Hematopoietic multipotent progenitor cell treated with erythropoietin and hydrocortisone succinate and interleukin-3 and kit ligand, for 6 days (in vitro differentiated cells): ENCODE results near the gene ZNF418.
"Not testable (repeated sequence)": the region's sequence is repeated elsewhere in the genome, so short reads cannot be mapped to it uniquely, and the experiment has no call there.

Source experiments
- DNase-seq: peaks from one replicate; pipeline ENCODE4 v3.0.0-alpha.2; 2015

ZNF418 gene

GRCh38 chr19:57934820-57935665 is at the start of gene ZNF418:
Gene ZNF418, minus strand, starts transcription at chr19:57935402. Its CDS starts 1,580 bp downstream, at chr19:57933822.
- DNase-seq: peak; percentile 93

DNA sequence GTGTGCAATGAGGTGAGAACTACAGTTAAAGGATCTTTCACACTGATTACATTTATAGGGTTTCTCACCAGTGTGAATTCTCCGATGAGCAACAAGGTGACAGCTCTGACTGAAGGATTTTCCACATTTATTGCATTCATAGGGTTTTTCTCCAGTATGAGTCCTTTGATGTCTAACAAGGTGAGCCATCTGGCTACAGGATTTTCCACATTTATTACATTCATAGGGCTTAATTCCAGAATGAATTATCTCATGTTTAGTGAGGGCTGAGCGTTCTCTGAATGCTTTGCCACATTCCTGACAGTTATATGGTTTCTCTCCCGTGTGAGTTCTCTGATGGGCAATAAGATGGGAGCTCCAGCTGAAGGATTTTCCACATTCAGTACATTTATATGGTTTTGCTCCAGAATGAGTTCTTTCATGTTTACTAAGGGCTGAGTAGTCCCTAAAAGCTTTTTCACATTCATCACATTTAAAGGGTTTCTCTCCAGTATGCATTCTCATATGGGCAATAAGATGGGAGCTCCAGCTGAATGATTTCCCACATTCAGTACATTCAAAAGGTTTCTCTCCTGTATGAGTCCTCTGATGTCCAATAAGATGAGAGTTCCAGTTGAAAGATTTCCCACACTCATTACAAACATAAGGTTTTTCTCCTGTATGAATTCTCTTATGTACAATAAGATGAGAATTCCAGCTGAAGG is 43.5 kb upstream of the ZNF418 start:
- peak; percentile 25 for DNase-seq

DNA sequence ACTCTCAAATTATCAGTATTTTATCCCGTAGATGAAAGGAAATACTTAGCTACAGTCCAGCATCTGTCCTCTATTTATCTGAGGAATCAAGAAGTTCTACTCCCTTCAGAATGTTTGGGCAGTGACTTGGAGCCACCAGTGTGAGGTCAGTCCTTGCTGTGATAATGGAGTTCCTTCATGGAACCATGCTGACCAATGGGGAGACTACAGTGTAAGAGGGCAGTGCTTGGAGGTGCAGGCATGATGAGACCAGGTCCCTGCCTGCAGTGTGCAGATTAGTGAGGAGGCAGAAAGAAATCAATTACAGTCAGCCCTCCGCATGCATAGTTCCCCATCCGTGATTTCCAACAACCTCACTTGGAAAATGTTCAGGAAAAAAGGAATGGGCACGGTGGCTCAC is 39.2 kb upstream of the ZNF418 start, which contains the start of gene C19orf18:
TSS of gene C19orf18 (minus strand) at position 101 of the 400 bp plus-strand sequence. CDS start 102 bp downstream, outside the sequence.
- no peak for DNase-seq

DNA sequence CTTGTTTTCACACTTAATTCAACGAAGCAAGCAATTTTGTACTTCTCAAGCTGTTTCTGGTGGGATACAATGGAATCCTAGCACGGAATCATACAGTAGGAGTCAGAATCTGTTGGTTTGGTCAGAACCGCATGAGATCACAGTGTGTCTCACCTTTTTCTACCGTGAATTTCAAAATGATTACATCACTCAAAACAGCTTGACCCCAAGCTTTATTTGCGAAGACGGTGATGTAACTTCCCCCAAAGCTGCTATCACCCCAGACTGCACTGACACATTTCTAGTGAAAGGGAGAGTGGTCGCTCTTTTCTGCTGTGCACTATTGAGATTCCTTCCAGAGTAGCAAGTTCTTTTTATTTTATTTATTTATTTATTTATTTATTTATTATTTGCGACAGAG is 29.6 kb upstream of the ZNF418 start:
- no peak for DNase-seq

- DNase-seq: no peak
Observed at GRCh38 chr19:57961785-57962184, 26.6 kb upstream of the ZNF418 start.

DNA sequence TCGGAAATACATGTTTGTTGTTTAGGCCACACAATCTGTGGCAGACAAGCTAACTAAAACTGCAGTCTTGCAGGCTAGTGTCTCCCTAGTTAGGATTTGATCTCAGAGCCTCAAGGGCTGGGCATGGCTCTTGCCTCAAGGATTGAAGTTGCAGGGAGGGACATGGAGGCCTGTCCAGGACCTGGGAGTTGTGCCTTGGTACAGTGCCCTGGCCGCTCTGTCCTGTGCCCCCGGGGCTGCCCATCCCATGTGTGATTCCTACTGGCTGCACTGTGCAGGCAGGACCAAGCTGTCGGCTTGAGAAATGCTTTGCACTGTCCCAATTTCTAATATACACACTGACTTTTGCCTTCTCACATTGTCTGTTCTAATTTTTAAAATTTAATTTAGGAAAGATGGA is 19.8 kb upstream of the ZNF418 start:
- DNase-seq: no peak

GRCh38 chr19:57949702-57950101 is 14.5 kb upstream of the ZNF418 start:
- no peak for DNase-seq

DNA sequence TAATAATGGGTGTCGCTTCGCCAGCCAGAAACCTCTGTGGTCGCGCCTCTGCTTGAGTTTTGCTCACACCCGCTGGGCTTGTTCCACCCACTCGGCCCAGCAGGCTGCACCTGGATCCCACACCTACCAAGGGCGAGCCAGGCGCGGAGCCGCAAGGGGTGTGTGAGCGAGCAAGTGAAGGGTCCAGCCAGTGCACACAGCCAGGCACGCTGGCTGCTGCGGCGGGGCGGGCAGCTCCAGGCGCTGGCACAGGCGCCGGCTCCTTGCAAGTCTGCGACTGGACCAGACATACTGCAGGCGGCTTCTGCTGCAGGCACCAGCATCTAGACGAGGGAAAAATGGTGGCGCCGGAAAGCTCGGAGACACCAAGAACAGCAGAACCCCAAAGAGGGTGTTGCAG is 14.1 kb upstream of the ZNF418 start:
- no peak for DNase-seq

DNA sequence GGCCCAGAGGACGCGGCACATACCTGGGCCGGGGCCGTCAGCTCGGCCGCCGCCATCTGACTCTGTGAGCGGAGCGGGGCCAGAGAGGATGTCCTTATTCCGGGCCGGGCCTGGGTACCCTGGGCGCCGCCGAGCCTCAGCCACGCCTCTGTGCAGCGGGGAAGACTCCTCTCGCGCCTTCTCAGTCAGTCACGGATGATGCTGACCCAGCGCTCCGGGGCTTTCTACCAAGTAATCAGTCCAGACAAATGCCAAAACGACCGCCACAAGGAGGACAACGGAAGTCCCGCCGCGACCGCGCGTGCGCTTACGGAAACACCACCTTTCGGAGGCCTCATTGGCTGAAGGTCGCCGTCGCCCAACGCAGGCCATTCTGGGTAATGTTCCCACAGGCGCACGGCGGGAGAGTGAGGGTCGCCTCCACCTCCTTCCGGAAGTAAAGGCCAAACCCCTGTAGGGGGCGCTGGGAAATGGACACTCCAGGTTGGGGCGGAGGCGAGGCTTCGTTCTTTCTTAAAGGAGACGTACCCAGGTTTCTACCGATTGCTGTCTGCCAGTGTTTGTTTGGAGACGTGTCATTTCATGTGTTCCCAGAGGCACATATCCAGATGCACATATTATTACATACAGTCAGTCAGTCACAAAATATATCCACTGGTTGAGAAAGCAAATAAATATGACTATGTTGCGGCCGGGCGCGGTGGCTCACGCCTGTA is 12.4 kb upstream of the ZNF418 start, which contains the start of gene ZNF256:
TSS of gene ZNF256 (minus strand) at position 288 of the 716 bp plus-strand sequence. CDS start at position 56, 232 bp downstream.
- DNase-seq: peak; percentile 98

DNA sequence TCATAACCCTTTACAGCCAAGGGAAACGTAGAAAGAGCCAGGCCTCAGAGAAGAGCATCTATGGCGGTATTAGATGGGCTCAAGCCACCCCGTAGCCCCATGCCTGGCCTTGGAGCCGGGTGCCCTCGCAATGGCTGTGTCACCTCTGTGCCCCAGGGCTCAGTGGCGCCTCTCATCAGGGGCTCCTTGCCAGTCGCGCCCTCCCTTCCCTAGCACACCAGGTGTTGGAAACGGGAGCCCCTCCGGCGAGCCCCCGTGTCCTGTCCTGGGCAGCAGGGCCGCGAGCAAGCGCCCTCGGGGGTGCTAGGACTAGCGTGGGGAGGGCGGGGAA is 11.9 kb upstream of the ZNF418 start:
- DNase-seq: peak; percentile 27

DNA sequence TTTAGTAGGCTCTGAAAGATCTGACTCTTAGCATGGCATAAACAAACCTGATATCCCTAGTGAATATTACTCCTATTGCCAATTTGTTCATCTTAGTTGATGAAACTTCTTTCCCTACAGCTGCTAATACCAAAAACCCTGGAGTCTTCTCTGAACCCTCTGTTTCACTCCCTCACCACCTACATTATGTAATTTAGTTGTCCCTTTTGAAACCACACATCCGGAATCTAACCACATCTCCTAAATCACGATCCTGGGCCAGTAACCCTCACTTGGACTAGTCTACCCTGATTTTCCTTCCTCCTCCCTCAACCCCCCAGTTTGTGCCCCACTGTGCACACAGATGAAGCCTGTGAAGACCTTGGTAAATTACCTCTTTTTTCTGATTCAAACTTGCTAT is 11.1 kb upstream of the ZNF418 start:
- peak; percentile 11 for DNase-seq

GRCh38 chr19:57941593-57941992 is 6.4 kb upstream of the ZNF418 start:
- no peak for DNase-seq

GRCh38 chr19:57935731-57936130 is 529 bp upstream of the ZNF418 start:
- DNase-seq: no peak

DNA sequence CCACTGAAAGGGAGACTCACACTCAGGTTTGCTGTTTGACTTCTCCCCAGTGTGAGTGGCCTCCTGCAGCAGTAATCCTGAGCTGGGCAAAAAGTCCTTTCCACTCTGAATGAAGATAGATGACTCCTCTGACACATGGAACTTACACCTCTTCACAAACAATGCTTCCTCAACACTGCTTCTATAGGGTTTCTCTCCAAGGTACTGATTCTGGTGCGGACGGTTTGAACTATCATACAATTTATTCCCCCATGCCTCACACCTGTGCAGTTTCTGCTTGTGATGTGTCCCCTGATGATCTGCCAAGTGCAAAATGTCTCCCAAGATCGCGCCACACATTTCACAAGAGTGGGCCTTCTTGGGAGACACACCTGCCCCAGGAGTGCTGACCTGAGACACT is 7.6 kb downstream of the ZNF418 start:
- no peak for DNase-seq

DNA sequence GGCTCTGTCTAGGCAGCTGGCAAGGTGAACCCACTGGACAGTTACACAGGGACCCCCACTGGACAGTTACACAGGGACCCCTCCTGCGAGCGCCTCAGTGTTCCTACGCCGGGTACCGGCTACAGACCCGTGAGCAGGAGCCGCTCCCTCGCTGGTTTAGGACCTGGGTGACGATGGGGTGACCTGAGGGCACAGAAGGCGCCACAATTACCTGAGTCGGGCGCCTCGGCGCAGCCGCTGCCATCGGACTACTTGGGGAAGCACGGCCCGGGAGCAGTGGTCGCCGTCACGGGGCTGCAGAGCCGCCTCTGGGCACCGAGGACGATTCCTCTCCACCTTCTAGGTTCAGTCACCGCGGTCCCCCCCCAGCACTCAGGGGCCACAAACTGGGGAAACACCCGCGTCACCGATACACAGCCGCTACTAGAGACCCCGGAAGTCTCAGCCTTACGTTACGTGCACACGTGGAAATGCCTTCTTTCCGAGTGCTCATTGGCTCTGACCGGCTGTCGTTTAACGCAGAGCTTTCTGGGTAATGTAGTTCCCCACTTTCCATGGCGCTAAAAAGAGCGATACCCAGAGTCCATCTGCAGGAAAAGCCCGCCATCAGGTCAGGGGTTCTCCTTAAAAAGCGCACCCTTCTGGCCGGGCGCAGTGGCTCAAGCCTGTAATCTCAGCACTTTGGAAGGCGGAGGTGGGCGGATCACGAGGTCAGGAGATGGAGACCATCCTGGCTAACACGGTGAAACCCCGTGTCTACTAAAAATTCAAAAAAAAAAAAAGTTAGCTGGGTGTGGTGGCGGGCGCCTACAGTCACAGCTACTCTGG is 18.8 kb downstream of the ZNF418 start, which contains the start of gene ZNF417:
TSS of gene ZNF417 (minus strand) at position 425 of the 828 bp plus-strand sequence. CDS start at position 244, 181 bp downstream.
- peak; percentile 98 for DNase-seq

DNA sequence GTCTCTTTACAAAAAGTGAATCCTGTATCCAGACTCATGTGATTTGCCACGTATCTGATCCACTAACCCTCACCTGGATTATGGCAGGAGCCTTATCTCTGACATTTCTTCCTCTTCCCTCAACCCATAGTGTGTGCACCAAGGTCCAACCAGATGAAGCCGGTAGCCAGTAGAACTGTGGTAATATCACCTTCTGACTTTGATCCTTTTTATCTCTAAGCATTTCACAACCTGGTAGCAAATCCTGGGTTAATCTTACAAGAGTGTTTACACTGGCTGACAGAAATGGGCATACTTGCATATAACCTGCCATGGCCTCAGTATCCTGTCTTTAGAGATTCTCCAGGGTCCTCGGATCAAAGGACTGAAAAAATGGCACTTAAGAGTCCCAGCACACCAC is 20.7 kb downstream of the ZNF418 start:
- no peak for DNase-seq

GRCh38 chr19:57907394-57907793 is 27.8 kb downstream of the ZNF418 start:
- no peak for DNase-seq

GRCh38 chr19:57905258-57905657 is 29.9 kb downstream of the ZNF418 start:
- DNase-seq: no peak

DNA sequence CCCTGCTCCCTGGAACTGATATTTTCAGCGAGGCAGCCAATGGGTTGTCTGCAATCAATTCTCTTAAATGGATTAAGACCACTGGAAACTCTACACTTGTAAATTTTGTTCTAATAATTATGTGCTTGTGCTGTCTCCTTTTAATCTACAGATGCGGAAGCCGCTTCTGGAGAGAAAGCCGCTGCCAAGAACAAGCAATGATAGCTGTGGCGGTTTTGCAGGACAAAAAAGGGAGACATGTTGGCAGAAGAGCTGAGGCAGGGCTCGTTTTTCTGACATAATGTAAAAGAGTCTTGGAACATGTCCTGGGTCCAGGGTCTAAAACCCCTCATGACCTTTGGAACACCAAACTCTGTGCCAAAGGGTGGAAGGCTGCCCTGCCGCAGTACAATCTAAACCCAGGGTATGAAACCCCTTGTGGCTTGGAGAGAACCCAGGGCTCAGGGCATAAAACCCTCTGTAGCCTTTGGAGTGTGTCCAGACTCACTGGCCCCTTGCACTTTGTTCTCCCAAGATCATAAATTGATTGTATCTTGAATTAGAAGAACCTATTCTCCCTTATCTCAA is 31.5 kb downstream of the ZNF418 start:
- no peak for DNase-seq

- no peak for DNase-seq
Observed at GRCh38 chr19:57900311-57900710, 34.9 kb downstream of the ZNF418 start.

DNA sequence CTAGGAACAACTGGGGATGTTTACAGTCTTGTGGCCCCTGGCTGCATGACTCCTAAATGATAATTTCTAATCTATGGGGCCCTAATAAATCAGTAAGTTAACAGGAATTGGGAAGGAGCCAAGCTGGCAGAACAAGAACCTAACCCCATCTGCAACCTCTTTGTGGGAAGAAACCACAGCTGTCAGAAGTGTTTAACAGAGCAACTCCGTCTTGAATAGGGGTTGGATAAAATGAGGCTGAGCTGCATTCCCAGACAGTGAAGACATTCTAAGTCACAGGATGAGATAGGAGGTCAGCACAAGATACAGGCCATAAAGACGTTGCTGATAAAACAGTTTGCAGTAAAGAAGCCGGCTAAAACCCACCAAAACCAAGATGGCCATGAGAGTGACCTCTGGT is 44.5 kb downstream of the ZNF418 start:
- DNase-seq: not testable (repeated sequence)
